SU-DHL-6 (cell line): ENCODE data around the gene PTPRE.

ENCODE experiments used
- H2AFZ ChIP-seq: fragments of 200-600 bp; sonication (generic); 2 replicates; pipeline ENCODE4 v1.6.1; 2014; ENCODE audit warnings: low read depth, mild to moderate bottlenecking, moderate library complexity, mixed read lengths, antibody characterized with exemption, low read length; ENCODE audit not compliant: severe bottlenecking
- H3F3A ChIP-seq: fragments of 200-600 bp; shearing (Covaris generic); 2 replicates; pipeline ENCODE4 v1.6.0; 2016; ENCODE audit warnings: antibody characterized with exemption, mild to moderate bottlenecking; ENCODE audit not compliant: insufficient read depth
- H3K27ac ChIP-seq: fragments of 200-600 bp; sonication (generic); 2 replicates; pipeline ENCODE4 v1.5.1; 2016; ENCODE audit warnings: low read depth, mild to moderate bottlenecking, low read length, moderate library complexity, mixed read lengths
- H3K27me3 ChIP-seq: fragments of 200-600 bp; sonication (generic), shearing (Covaris generic); 2 replicates; pipeline ENCODE4 v1.6.0; 2014; ENCODE audit warnings: mild to moderate bottlenecking, low read length
- H3K36me3 ChIP-seq: fragments of 200-600 bp; sonication (generic); 2 replicates; pipeline ENCODE4 v1.6.1; 2014; ENCODE audit warnings: mild to moderate bottlenecking, low read length, mixed read lengths
- H3K4me2 ChIP-seq: fragments of 300-600, 200-600 bp; shearing (Covaris generic), sonication (generic); 2 replicates; pipeline ENCODE4 v1.6.0; 2014; ENCODE audit warnings: low read length, low read depth, mild to moderate bottlenecking; ENCODE audit not compliant: poor library complexity, severe bottlenecking
- H3K4me3 ChIP-seq: fragments of 200-600 bp; sonication (generic); 2 replicates; pipeline ENCODE4 v1.5.1; 2014; ENCODE audit warnings: antibody characterized with exemption, low read length, mild to moderate bottlenecking, mixed read lengths; ENCODE audit not compliant: insufficient read depth, poor library complexity, severe bottlenecking
- H3K79me2 ChIP-seq: fragments of 200-600 bp; sonication (generic); 2 replicates; pipeline ENCODE4 v1.6.1; 2014; ENCODE audit warnings: mild to moderate bottlenecking, low read length, moderate library complexity; ENCODE audit not compliant: insufficient read depth
- H3K9ac ChIP-seq: fragments of 200-600 bp; sonication (generic); 2 replicates; pipeline ENCODE4 v1.7.0; 2014; ENCODE audit warnings: mild to moderate bottlenecking, low read length
- H3K9me2 ChIP-seq: fragments of 200-600 bp; sonication (generic); replicated peaks from 2 replicates; pipeline ENCODE4 v1.6.1; 2014; ENCODE audit warnings: low read length; ENCODE audit not compliant: insufficient read depth
- H3K9me3 ChIP-seq: fragments of 200-600 bp; sonication (generic); 2 replicates; pipeline ENCODE4 v1.6.1; 2014; ENCODE audit warnings: low read length, mixed read lengths; ENCODE audit not compliant: insufficient read depth
- H4K20me1 ChIP-seq: fragments of 200-600 bp; sonication (generic); 2 replicates; pipeline ENCODE4 v1.6.1; 2014; ENCODE audit warnings: low read depth, mild to moderate bottlenecking, antibody characterized with exemption, low read length, moderate library complexity, mixed read lengths
- CTCF ChIP-seq: fragments of 200-600 bp; sonication (generic); IDR thresholded peaks from one replicate; pipeline ENCODE4 v1.5.1; 2017; ENCODE audit warnings: antibody characterized with exemption, mild to moderate bottlenecking, low read length, moderate library complexity; ENCODE audit not compliant: insufficient read depth, poor library complexity, severe bottlenecking
- EZH2phosphoT487 ChIP-seq: fragments of 200-600 bp; sonication (generic), shearing (Covaris generic); conservative IDR thresholded peaks from 2 replicates; pipeline ENCODE4 v1.6.1; 2018; ENCODE audit warnings: mild to moderate bottlenecking, antibody characterized with exemption, low read length, moderate library complexity, mixed read lengths

Gene PTPRE

GRCh38 chr10:127961071-127961470 lies 54.2 kb downstream of the PTPRE start:
- no peaks in the 10 kb centered on the region for H3K27me3 ChIP-seq
- no peak overlapping the region for H2AFZ ChIP-seq
- no peaks in the 10 kb centered on the region for H3K79me2 ChIP-seq
- H3K36me3 ChIP-seq: no peaks in the 10 kb centered on the region
- no peaks in the 10 kb centered on the region for H3F3A ChIP-seq
- H3K4me2 ChIP-seq: no peak overlapping the region
- no peak overlapping the region for H3K4me3 ChIP-seq
- no peaks in the 10 kb centered on the region for H4K20me1 ChIP-seq
- H3K9ac ChIP-seq: no peak overlapping the region
- no peaks in the 10 kb centered on the region for H3K9me2 ChIP-seq
- no peak overlapping the region for H3K27ac ChIP-seq
- TF ChIP-seq EZH2phosphoT487: no peak
- no peak for TF ChIP-seq CTCF
- H3K9me3 ChIP-seq: no peaks in the 10 kb centered on the region

DNA sequence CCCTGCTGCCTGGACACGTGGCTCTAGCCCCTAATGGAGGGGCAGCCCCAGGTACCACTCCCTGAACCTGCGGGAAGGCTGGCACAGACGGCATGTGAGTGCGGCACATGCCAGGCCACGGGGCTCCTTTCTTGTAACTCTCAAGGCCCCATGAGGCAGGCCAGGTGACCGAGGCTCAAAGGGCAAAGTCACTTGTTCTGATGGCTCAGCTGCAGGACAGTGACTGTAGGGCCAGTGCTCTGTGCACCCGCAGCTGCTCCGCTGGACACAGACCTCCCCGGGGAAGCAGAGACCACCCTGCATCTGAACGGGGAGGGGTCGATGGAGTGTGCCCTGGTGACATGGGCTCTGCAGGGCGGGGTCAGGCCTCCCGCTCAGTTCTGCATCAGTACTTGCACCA lies 55.3 kb downstream of the PTPRE start:
- Histone ChIP-seq H2AFZ (no peak overlapping the region), H3K79me2 (no peaks in the 10 kb centered on the region), H3K27me3 (no peaks in the 10 kb centered on the region), H3K9ac (no peak overlapping the region), H4K20me1 (no peaks in the 10 kb centered on the region), H3K4me3 (no peak overlapping the region), H3K27ac (no peak overlapping the region), H3K9me3 (no peaks in the 10 kb centered on the region), H3K36me3 (no peaks in the 10 kb centered on the region), H3K4me2 (no peak overlapping the region), H3F3A (no peaks in the 10 kb centered on the region), H3K9me2 (no peaks in the 10 kb centered on the region)
- TF ChIP-seq CTCF (no peak), EZH2phosphoT487 (no peak)

GRCh38 chr10:127963136-127963535 lies 56.2 kb downstream of the PTPRE start:
- no peak overlapping the region for H3K9ac ChIP-seq
- no peaks in the 10 kb centered on the region for H3K36me3 ChIP-seq
- H3K27ac ChIP-seq: no peak overlapping the region
- no peak overlapping the region for H3K4me3 ChIP-seq
- no peaks in the 10 kb centered on the region for H3K27me3 ChIP-seq
- H3F3A ChIP-seq: no peaks in the 10 kb centered on the region
- TF ChIP-seq EZH2phosphoT487 (no peak), CTCF (no peak)
- H3K79me2 ChIP-seq: no peaks in the 10 kb centered on the region
- no peak overlapping the region for H3K4me2 ChIP-seq
- no peaks in the 10 kb centered on the region for H3K9me3 ChIP-seq
- no peaks in the 10 kb centered on the region for H3K9me2 ChIP-seq
- H2AFZ ChIP-seq: no peak overlapping the region
- H4K20me1 ChIP-seq: no peaks in the 10 kb centered on the region

GRCh38 chr10:127964621-127965020 lies 57.7 kb downstream of the PTPRE start:
- Histone ChIP-seq H2AFZ (no peak overlapping the region), H3K27me3 (no peaks in the 10 kb centered on the region), H3K9me2 (no peaks in the 10 kb centered on the region), H3K9me3 (no peaks in the 10 kb centered on the region), H3K27ac (no peak overlapping the region), H3K4me2 (no peak overlapping the region), H3K9ac (no peak overlapping the region), H4K20me1 (no peaks in the 10 kb centered on the region), H3K36me3 (no peaks in the 10 kb centered on the region), H3K4me3 (no peak overlapping the region), H3F3A (no peaks in the 10 kb centered on the region), H3K79me2 (no peaks in the 10 kb centered on the region)
- TF ChIP-seq CTCF (no peak), EZH2phosphoT487 (no peak)
